Adrenal gland (tissue), 12 donors: ENCODE data around the gene LY6G6C. TPM values are rescaled to one million over a fixed set of nuclear protein-coding genes. Genes with fewer than 3 reads are reported as not detected.

Experiments used
- DNase-seq, 7 donors: peaks; one replicate each; pipeline ENCODE4 v3.0.0-alpha.2; 2019 to 2020
- H3K27ac ChIP-seq, 5 donors: fragments of 200-600 bp; sonication (generic) in 4 of 5; 1 replicate in 3 of 5; 2 replicates in 2 of 5; pipeline versions ENCODE4 v1.5.1 to v1.8.0; 2016 to 2020; ENCODE audit warnings: mild to moderate bottlenecking in 1 of 5
- H3K27me3 ChIP-seq: fragments of 200-600 bp; 2 replicates; pipeline ENCODE4 v1.8.0; 2021
- H3K36me3 ChIP-seq, 2 donors: fragments of 200-600 bp; replicated peaks in 1 of 2; 1 replicate in 1 of 2; 2 replicates in 1 of 2; pipeline versions ENCODE4 v1.5.1 to v1.8.0; 2018 to 2022
- H3K4me1 ChIP-seq, 2 donors: fragments of 200-600 bp; replicated peaks in 1 of 2; 1 replicate in 1 of 2; 2 replicates in 1 of 2; pipeline versions ENCODE4 v1.5.1 to v1.8.0; 2018 to 2021
- H3K4me3 ChIP-seq, 4 donors: fragments of 200-600 bp; sonication (generic) in 3 of 4; one replicate each; pipeline ENCODE4 v1.5.1; 2016 to 2018
- H3K9me3 ChIP-seq, 3 donors: fragments of 200-600 bp; sonication (generic) in 1 of 3; replicated peaks in 1 of 3; 1 replicate in 2 of 3; 2 replicates in 1 of 3; pipeline versions ENCODE4 v1.5.1 to v1.8.0; 2016 to 2021
- POLR2A ChIP-seq, 2 donors: fragments of 450-650 bp; IDR thresholded peaks; one replicate each; pipeline ENCODE4 v1.6.1; 2017; ENCODE audit warnings: antibody characterized with exemption in 2 of 2, mild to moderate bottlenecking in 2 of 2, moderate library complexity in 1 of 2
- WGBS, 4 donors: extraction: QIAGEN DNeasy Blood & Tissue Kit in 2 of 4; methylation state at CpG; one replicate each; pipeline versions ENCODE4 v1.1.5 to v1.1.7; 2013 to 2017; 5-methylcytosine and 5-hydroxymethylcytosine counted together
- intact Hi-C, 2 donors: fragments of 100-400 bp; cut with DNase I; formaldehyde crosslinking; loops; one replicate each; pipeline versions ENCODE4 v1.14.1 to v1.15.0; 2022 to 2023
- polyA plus RNA-seq, 3 donors: library from polyadenylated mRNA; stranded (reverse); fragments of 200-250 nt in 2 of 3; fragments of 350-450 nt in 1 of 3; fragmentation: Illumina TruSeq in 1 of 3; extraction: RNeasy Lipid Tissue Mini Kit (QIAGEN cat#74804) in 1 of 3; gene quantifications; one replicate each; pipeline ENCODE4 v1.2.3, GENCODE V29; 2013 to 2014
- total RNA-seq, 9 donors: library from RNA; depleted of rRNA in 4 of 9; stranded (reverse); fragments of >200 nt in 4 of 9; fragments of 120-200 nt in 1 of 9; fragmentation: NEBNext Ultra II Directional in 1 of 9; extraction: Animal tissue kit (Norgen Biotek cat#: 25700) in 1 of 9; gene quantifications; one replicate each; pipeline versions ENCODE4 v1.1.0 to v1.2.4, GENCODE V29; 2013 to 2023
- TF ChIP-seq, protein P1 (sequence below), 6 experiments: fragments of 450-650 bp in 4 of 6; fragments of 200-600 bp in 2 of 6; sonication (generic) in 1 of 6; IDR thresholded peaks; 1 replicate in 5 of 6; 2 replicates in 1 of 6; pipeline versions ENCODE4 v1.5.1 to v1.8.0; 2016 to 2021; ENCODE audit warnings: antibody characterized with exemption in 6 of 6, mild to moderate bottlenecking in 2 of 6, moderate library complexity in 1 of 6
- donor health status: healthy with polysubstance abuse.
- donor health status: Bipolar disorder and iron deficiency.
- donor health status: DM: yes; HTN: yes; CAD: no.
- donor health status: DM: no; HTN: no; CAD: no.
- donor health status: DM: no; HTN: no; CAD: no.
- donor health status: DM: yes; HTN: yes; CAD: no.

Gene LY6G6C
- total and polyA plus RNA-seq, 12 donors, result not detected

DNA sequence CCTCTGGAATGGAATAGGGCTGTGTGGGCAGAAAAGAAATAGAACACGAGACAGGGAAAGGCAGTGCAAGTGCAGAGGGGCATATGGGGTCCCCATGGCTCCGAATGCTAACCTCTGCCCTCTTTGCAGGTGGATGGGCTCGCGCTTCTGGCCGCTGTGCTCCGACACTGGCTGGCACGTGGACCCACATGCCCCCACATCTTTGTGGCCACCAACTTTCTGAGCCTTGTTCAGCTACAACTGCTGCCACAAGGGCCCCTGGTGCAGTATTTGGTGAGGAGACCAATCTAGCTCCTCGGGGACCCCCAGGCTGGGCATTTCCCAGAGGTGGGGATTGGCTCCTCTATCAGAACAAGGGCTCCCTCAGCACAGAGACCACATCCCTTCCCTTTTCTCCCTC is 39.8 kb upstream of the LY6G6C start:
- Histone ChIP-seq H3K27me3 (no peaks in the 10 kb centered on the region), H3K4me3 (no peak overlapping the region), H3K9me3 (no peaks in the 10 kb centered on the region), H3K27ac (no peak overlapping the region), H3K36me3 (no peaks in the 10 kb centered on the region), H3K4me1 (no peaks in the 10 kb centered on the region)
- no peak for DNase-seq
- TF ChIP-seq, protein P1, sequence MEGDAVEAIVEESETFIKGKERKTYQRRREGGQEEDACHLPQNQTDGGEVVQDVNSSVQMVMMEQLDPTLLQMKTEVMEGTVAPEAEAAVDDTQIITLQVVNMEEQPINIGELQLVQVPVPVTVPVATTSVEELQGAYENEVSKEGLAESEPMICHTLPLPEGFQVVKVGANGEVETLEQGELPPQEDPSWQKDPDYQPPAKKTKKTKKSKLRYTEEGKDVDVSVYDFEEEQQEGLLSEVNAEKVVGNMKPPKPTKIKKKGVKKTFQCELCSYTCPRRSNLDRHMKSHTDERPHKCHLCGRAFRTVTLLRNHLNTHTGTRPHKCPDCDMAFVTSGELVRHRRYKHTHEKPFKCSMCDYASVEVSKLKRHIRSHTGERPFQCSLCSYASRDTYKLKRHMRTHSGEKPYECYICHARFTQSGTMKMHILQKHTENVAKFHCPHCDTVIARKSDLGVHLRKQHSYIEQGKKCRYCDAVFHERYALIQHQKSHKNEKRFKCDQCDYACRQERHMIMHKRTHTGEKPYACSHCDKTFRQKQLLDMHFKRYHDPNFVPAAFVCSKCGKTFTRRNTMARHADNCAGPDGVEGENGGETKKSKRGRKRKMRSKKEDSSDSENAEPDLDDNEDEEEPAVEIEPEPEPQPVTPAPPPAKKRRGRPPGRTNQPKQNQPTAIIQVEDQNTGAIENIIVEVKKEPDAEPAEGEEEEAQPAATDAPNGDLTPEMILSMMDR (IDR thresholded peaks at IDR 0.05), result no peak
- TF ChIP-seq POLR2A (IDR thresholded peaks at IDR 0.05), result no peak
- intact Hi-C loops, result no loop called here
- 94 to 98% (median 96%) methylated on average over 4 to 8 of the region's 8 CpGs for WGBS, 4 donors

DNA sequence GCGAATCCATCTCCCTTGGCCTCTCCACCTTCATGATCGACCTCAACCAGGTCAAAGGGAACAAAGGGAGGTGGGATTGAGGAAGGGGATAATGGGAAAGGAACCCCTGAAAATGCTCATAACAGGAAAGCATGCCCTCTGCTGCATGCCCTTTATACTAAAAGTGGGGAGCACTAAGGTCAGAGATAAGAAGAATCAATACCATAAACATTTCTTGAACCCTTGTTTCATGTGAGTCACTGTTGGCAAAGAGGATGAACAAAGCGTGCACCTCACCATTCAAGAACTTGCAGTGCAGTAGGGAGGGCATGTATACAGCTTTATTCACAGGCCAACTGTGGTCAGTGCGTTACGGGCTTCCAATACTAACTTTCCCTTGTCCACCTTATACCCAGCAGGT is 39.2 kb upstream of the LY6G6C start:
- Histone ChIP-seq H3K4me1 (no peaks in the 10 kb centered on the region), H3K36me3 (no peaks in the 10 kb centered on the region), H3K4me3 (no peak overlapping the region), H3K27me3 (no peaks in the 10 kb centered on the region), H3K9me3 (no peaks in the 10 kb centered on the region), H3K27ac (no peak overlapping the region)
- no peak for DNase-seq
- TF ChIP-seq, protein P1 (IDR thresholded peaks at IDR 0.05), result no peak
- TF ChIP-seq POLR2A (IDR thresholded peaks at IDR 0.05), result no peak
- intact Hi-C loops, result no loop called here
- WGBS, 4 donors, result 91 to 95% (median 93%) methylated on average over 5 of the region's 5 CpGs

DNA sequence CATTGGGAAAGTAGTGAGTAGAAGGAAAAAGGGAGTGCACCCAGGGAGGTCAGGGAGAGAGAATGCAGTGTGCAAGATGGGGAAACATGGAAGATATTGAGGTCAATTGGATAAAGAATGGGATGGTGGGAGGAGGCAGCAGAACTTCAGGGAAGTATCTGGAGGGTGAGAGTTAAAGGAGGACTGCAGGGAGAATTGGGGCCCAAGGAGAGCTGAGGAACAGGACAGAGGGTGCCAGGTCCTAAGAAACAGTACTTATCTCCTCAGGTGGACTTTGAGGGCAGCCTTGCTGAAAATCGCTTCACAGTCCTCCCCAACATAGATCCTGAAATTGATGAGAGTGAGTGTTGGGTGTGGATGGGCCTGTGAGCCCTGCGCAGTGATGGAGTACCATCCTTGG is 36.7 kb upstream of the LY6G6C start:
- DNase-seq, result no peak
- 94 to 100% (median 96%) methylated on average over 2 of the region's 2 CpGs for WGBS, 4 donors
- TF ChIP-seq, protein P1 (IDR thresholded peaks at IDR 0.05), result no peak
- TF ChIP-seq POLR2A (IDR thresholded peaks at IDR 0.05), result no peak
- Histone ChIP-seq H3K4me3 (no peak overlapping the region), H3K27ac (no peak overlapping the region), H3K9me3 (no peaks in the 10 kb centered on the region), H3K36me3 (no peaks in the 10 kb centered on the region), H3K4me1 (no peaks in the 10 kb centered on the region), H3K27me3 (no peaks in the 10 kb centered on the region)
- intact Hi-C loops, result no loop called here

DNA sequence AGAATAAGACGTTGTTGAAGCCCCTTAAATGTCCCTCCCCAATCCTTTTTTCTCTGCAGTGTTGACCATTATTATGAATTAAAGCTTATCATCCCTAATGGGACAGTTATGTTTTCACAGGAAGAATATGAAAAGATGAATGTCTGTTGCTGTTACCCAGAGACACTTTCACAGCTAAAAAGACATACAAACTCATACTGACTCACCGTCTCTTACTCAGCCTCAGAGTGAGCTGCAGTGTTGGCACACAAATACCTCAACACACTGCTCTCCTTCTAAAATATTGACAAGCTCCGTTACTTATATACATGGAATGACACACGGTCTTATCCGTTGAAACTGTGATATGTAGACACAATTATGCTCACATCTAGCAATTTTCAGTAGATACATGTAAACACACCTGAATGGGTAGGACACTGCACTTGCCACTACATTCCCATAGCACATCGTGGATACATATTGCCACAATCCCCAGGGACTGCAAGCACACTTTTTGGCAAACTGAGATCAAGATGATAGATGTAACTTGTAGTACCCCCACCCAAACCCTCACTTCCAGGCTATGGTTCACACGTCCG is 31.3 kb upstream of the LY6G6C start:
- WGBS, 4 donors, result 57 to 63% (median 59%) methylated on average over 8 of the region's 8 CpGs
- intact Hi-C loops, result no loop called here
- DNase-seq, result no peak
- no peaks in the 10 kb centered on the region for H3K36me3 ChIP-seq
- no peaks in the 10 kb centered on the region for H3K4me1 ChIP-seq
- H3K27me3 ChIP-seq, result no peaks in the 10 kb centered on the region
- H3K9me3 ChIP-seq, result no peaks in the 10 kb centered on the region
- H3K27ac ChIP-seq, result no peak overlapping the region
- no peak overlapping the region for H3K4me3 ChIP-seq
- TF ChIP-seq POLR2A (IDR thresholded peaks at IDR 0.05), result no peak
- TF ChIP-seq, protein P1 (IDR thresholded peaks at IDR 0.05), result no peak
